RCC 7860 (cell line): Measurements from ENCODE around the gene GPX7.

ENCODE experiments used
- DNase-seq: peaks from one replicate; pipeline ENCODE4 v3.0.0-alpha.2; 2015; ENCODE audit warnings: low spot score
- FAIRE-seq: peaks from 2 replicates; lab custom pipeline; 2012; peaks lifted over from hg19 to GRCh38; lab: Jason Lieb, UNC

GPX7 gene

GRCh38 chr1:52627028-52627427 lies 24.9 kb downstream of the GPX7 start:
- FAIRE-seq (no peak), DNase-seq (no peak)

GRCh38 chr1:52628614-52629324 lies 26.6 kb downstream of the GPX7 start:
- no peak for DNase-seq
- FAIRE-seq, result no peak

- no peak for FAIRE-seq
- peak; percentile 39 for DNase-seq
These were observed 27.1 kb downstream of the GPX7 start for GRCh38 chr1:52629325-52629643.

GRCh38 chr1:52629667-52630066 lies 27.5 kb downstream of the GPX7 start:
- no peak for FAIRE-seq
- DNase-seq, result no peak

GRCh38 chr1:52631759-52632331 lies 29.7 kb downstream of the GPX7 start:
- FAIRE-seq, result no peak
- DNase-seq, result no peak

- no peak for DNase-seq
- no peak for FAIRE-seq
These were observed 30.6 kb downstream of the GPX7 start, which contains the start of gene SHISAL2A for GRCh38 chr1:52632732-52633290. Gene SHISAL2A, plus strand, starts transcription at chr1:52633168. Its CDS starts 326 bp downstream, at chr1:52633494.

GRCh38 chr1:52633291-52633754 lies 31.2 kb downstream of the GPX7 start:
- DNase-seq (no peak), FAIRE-seq (no peak)

GRCh38 chr1:52634111-52634510 lies 31.9 kb downstream of the GPX7 start:
- FAIRE-seq, result no peak
- DNase-seq, result no peak

GRCh38 chr1:52635321-52636089 lies 33.3 kb downstream of the GPX7 start:
- FAIRE-seq (no peak), DNase-seq (no peak)

- DNase-seq (no peak), FAIRE-seq (no peak)
These were observed 34.8 kb downstream of the GPX7 start for GRCh38 chr1:52636721-52637695.

GRCh38 chr1:52637946-52638345 lies 35.8 kb downstream of the GPX7 start:
- no peak for DNase-seq
- FAIRE-seq, result no peak

GRCh38 chr1:52640697-52641096 lies 38.5 kb downstream of the GPX7 start:
- DNase-seq (no peak), FAIRE-seq (no peak)

- FAIRE-seq, result no peak
These were observed 39.1 kb downstream of the GPX7 start for GRCh38 chr1:52641307-52641706.

GRCh38 chr1:52645261-52645660 lies 43.1 kb downstream of the GPX7 start:
- FAIRE-seq (no peak), DNase-seq (no peak)

More at GRCh38 chr1:52641307-52641706, 39.1 kb downstream of the GPX7 start:
- no peak for DNase-seq

- DNase-seq (no peak), FAIRE-seq (no peak)
These were observed 49.7 kb downstream of the GPX7 start for GRCh38 chr1:52651904-52652303.

GRCh38 chr1:52653207-52653849 lies 51.2 kb downstream of the GPX7 start:
- no peak for FAIRE-seq
- no peak for DNase-seq

- FAIRE-seq (no peak), DNase-seq (no peak)
These were observed 51.9 kb downstream of the GPX7 start for GRCh38 chr1:52654063-52654462.

- no peak for FAIRE-seq
These were observed 55.5 kb downstream of the GPX7 start for GRCh38 chr1:52657702-52658101.

More at GRCh38 chr1:52657702-52658101, 55.5 kb downstream of the GPX7 start:
- DNase-seq, result no peak
